ENCODE data around the gene ZDHHC24. TPM values are rescaled to one million over a fixed set of nuclear protein-coding genes. Genes with fewer than 3 reads are reported as not detected.

ZDHHC24 gene
- total and polyA plus RNA-seq, 2 donors from 2014 or later, result 13.2 to 18.7 TPM

- Histone ChIP-seq H3K9me3 (ENCODE audit: control insufficient read depth in 2 of 3, insufficient read depth in 1 of 3, low read length in 3 of 3) (no peaks in the 10 kb centered on the region), H3K36me3 (ENCODE audit: control insufficient read depth in 2 of 3, insufficient read depth in 3 of 3, low read length in 3 of 3) (no peaks in the 10 kb centered on the region), H3K4me3 (ENCODE audit: low read length in 3 of 3) (peak overlapping the region; percentile 68 to 90 (median 70)), H3K27me3 (ENCODE audit: control insufficient read depth, insufficient read depth, low read length) (no peaks in the 10 kb centered on the region), H3K4me1 (ENCODE audit: control insufficient read depth in 2 of 3, insufficient read depth in 2 of 3, low read depth in 1 of 3, low read length in 3 of 3) (peaks cover 0 to 24% (median 20%) of the 10 kb centered on the region in 3 donors), H3K9ac (ENCODE audit: low read length in 3 of 3) (peak overlapping the region; percentile 30 to 90 (median 81)), H3K27ac (ENCODE audit: low read depth in 2 of 2, low read length in 2 of 2) (no peak overlapping the region)
- TF ChIP-seq, protein P1, sequence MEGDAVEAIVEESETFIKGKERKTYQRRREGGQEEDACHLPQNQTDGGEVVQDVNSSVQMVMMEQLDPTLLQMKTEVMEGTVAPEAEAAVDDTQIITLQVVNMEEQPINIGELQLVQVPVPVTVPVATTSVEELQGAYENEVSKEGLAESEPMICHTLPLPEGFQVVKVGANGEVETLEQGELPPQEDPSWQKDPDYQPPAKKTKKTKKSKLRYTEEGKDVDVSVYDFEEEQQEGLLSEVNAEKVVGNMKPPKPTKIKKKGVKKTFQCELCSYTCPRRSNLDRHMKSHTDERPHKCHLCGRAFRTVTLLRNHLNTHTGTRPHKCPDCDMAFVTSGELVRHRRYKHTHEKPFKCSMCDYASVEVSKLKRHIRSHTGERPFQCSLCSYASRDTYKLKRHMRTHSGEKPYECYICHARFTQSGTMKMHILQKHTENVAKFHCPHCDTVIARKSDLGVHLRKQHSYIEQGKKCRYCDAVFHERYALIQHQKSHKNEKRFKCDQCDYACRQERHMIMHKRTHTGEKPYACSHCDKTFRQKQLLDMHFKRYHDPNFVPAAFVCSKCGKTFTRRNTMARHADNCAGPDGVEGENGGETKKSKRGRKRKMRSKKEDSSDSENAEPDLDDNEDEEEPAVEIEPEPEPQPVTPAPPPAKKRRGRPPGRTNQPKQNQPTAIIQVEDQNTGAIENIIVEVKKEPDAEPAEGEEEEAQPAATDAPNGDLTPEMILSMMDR (IDR thresholded peaks at IDR 0.05; ENCODE audit: borderline replicate concordance, extremely low read depth, insufficient read depth), result no peak
- intact Hi-C loops (cut with DNase I), result no loop called here
- DNase-seq, result no peak
- no peak for FAIRE-seq
Observed at GRCh38 chr11:66593650-66594049, 47.8 kb upstream of the ZDHHC24 start.

DNA sequence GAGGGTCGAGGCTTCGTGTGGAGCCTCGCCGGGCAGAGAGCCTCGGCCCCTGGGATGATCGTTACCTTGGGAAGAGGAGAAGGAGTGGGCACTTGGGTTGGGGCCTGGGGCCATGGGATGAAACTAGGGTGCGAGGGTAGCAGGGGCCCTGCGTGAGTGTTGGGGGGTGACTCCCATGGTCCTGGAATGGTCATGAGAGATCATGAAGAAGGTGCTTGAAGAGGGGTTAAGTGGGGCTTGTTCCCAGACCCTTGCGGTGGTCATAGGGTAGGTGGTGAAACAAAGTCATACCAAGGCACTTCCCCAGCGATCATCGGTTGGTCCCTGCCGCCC lies 47.4 kb upstream of the ZDHHC24 start:
- H3K27ac ChIP-seq (ENCODE audit: low read depth in 2 of 2, low read length in 2 of 2), result peak overlapping the region; percentile 45 to 81
- intact Hi-C loops (cut with DNase I), result no loop called here

DNA sequence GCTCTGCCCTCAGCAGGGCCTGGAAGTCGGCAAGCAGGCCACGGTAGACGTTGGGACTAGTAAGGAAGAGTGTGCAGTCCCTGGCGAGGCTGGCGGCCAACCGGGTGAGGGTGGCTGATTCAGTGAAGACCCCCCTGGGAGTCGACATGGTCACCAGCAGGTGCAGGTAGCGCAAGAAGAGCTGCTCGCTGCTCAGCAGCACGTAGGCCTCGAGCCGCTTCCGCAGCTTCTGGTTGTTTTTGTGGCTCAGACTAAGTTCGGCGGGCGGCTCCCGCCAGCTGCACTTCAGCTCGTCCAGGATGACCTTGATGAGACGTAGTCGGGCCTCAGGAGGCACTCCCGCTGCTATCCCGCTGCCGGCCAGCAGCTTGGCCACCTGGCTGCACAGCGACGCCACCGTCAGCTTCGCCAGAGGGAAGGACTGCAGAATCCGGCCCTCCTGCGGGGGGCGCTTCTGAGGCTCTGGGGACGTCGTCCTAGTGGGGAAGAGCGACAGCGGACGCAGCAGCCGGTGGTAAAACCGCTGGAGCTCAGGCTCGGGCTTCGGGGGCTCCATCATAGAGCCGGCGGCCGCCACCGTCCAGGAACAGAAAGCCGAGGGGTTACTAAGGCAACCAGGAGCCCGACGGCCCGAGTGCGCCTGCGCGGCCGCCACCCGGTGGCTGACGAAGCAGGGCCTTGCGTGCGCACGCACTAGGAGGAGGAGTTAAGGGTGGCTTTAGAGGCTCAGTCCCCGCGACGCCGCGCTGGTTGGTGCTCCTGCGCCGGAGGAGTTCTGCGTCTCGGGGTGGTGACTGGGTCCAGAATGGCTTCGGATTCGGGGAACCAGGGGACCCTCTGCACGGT lies 46.8 kb upstream of the ZDHHC24 start, which contains the start of the genes CCDC87 and CCS:
CCDC87 (minus strand) TSS at position 607 of the 846 bp plus-strand sequence; CDS start at position 559, 48 bp downstream.
CCS (plus strand) TSS at position 729 of the 846 bp plus-strand sequence; CDS start at position 806, 77 bp downstream.
- H3K9me3 ChIP-seq (ENCODE audit: control insufficient read depth in 2 of 3, insufficient read depth in 1 of 3, low read length in 3 of 3), result no peaks in the 10 kb centered on the region
- H3K4me1 ChIP-seq (ENCODE audit: control insufficient read depth in 2 of 3, insufficient read depth in 2 of 3, low read depth in 1 of 3, low read length in 3 of 3), result peaks cover 0 to 24% (median 20%) of the 10 kb centered on the region in 3 donors
- H3K9ac ChIP-seq (ENCODE audit: low read length in 3 of 3), result peak within 1 kb of the TSS; percentile 30 to 90 (median 81)
- peak within 1 kb of the TSS; percentile 68 to 90 (median 72) for H3K4me3 ChIP-seq (ENCODE audit: low read length in 3 of 3)
- TF ChIP-seq, protein P1 (IDR thresholded peaks at IDR 0.05; ENCODE audit: borderline replicate concordance, extremely low read depth, insufficient read depth), result peak; percentile 41
- FAIRE-seq, result no peak
- intact Hi-C loops (cut with DNase I), result no loop called here
- peak; percentile 95 to 99 (median 97) for DNase-seq
- peak within 1 kb of the TSS; percentile 60 to 81 for H3K27ac ChIP-seq (ENCODE audit: low read depth in 2 of 2, low read length in 2 of 2)
- no peaks in the 10 kb centered on the region for H3K36me3 ChIP-seq (ENCODE audit: control insufficient read depth in 2 of 3, insufficient read depth in 3 of 3, low read length in 3 of 3)
- H3K27me3 ChIP-seq (ENCODE audit: control insufficient read depth, insufficient read depth, low read length), result no peaks in the 10 kb centered on the region

More for the DNA sequence above, 47.4 kb upstream of the ZDHHC24 start:
- peaks cover 0 to 24% (median 20%) of the 10 kb centered on the region in 3 donors for H3K4me1 ChIP-seq (ENCODE audit: control insufficient read depth in 2 of 3, insufficient read depth in 2 of 3, low read depth in 1 of 3, low read length in 3 of 3)
- H3K4me3 ChIP-seq (ENCODE audit: low read length in 3 of 3), result peak overlapping the region; percentile 68 to 90 (median 70)
- no peaks in the 10 kb centered on the region for H3K27me3 ChIP-seq (ENCODE audit: control insufficient read depth, insufficient read depth, low read length)
- no peaks in the 10 kb centered on the region for H3K36me3 ChIP-seq (ENCODE audit: control insufficient read depth in 2 of 3, insufficient read depth in 3 of 3, low read length in 3 of 3)
- FAIRE-seq (no peak), DNase-seq (no peak)
- no peaks in the 10 kb centered on the region for H3K9me3 ChIP-seq (ENCODE audit: control insufficient read depth in 2 of 3, insufficient read depth in 1 of 3, low read length in 3 of 3)
- TF ChIP-seq, protein P1 (IDR thresholded peaks at IDR 0.05; ENCODE audit: borderline replicate concordance, extremely low read depth, insufficient read depth), result no peak
- H3K9ac ChIP-seq (ENCODE audit: low read length in 3 of 3), result peak overlapping the region; percentile 30 to 90 (median 81)

Measured in kidney (tissue), 14 donors.